ENCODE measurements around the gene RASSF10. TPM values are rescaled to one million over a fixed set of nuclear protein-coding genes. Genes with fewer than 3 reads are reported as not detected.

RASSF10 gene
- total RNA-seq, 1 experiment from 2014 or later, result not detected

DNA sequence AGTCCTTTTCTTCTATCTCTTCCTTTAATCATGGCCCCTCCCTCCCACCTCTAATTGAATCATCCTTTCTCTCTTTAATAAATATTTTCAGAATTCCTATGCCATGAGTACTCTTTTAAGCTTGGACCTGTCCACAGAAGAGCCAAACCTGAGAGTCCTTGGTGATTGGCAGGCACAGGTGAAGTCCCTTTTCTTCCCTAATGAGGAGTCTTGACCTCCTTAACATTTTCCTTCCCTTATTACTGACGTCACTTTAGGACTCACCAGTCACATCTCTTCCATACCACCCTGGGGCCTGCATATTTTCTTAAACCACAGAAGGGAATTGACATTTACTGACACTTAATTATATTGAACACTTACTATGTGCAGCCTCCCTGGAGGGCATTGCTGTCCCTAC, 41.0 kb upstream of the RASSF10 start:
- ChIA-PET POLR2A (interaction anchor here (0.8 kb wide), 1 partner anchor 17 kb away, joined by 3 read pairs; no protein-coding TSS in a partner anchor), CTCF (interaction anchor here (0.7 to 11.5 kb wide), 8 partner anchors 13 to 381 kb away, joined by 3 to 196 read pairs (median 3); no protein-coding TSS in a partner anchor)
- Mint-ChIP-seq H3K27ac (ENCODE audit: low read depth, unreplicated experiment) (no peak overlapping the region), H3K9me3 (ENCODE audit: unreplicated experiment) (no peaks in the 10 kb centered on the region), H3K36me3 (ENCODE audit: insufficient read depth, unreplicated experiment) (no peaks in the 10 kb centered on the region), H3K27me3 (ENCODE audit: insufficient read depth, unreplicated experiment) (no peaks in the 10 kb centered on the region), H3K4me1 (ENCODE audit: insufficient read depth, unreplicated experiment) (peaks cover 16% of the 10 kb centered on the region), H3K4me3 (ENCODE audit: unreplicated experiment) (no peak overlapping the region)
- no peak for TF ChIP-seq CTCF (IDR thresholded peaks at IDR 0.05; ENCODE audit: unreplicated experiment)
- intact Hi-C loops (cut with micrococcal nuclease), result loop anchor here (1.0 kb wide), 1 partner anchor 215 kb away; no protein-coding TSS in a partner anchor
- no peak for DNase-seq (ENCODE audit: unreplicated experiment)
- no TSS peak for BruUV-seq (replicated peaks)

- TF ChIP-seq CTCF (IDR thresholded peaks at IDR 0.05; ENCODE audit: unreplicated experiment), result no peak
- H3K36me3 Mint-ChIP-seq (ENCODE audit: insufficient read depth, unreplicated experiment), result no peaks in the 10 kb centered on the region
- no peak overlapping the region for H3K4me3 Mint-ChIP-seq (ENCODE audit: unreplicated experiment)
- ChIA-PET CTCF (interaction anchor here (0.6 to 1.5 kb wide), 3 partner anchors 12 to 546 kb away, joined by 3 read pairs; no protein-coding TSS in a partner anchor), POLR2A (no interaction called here)
- H3K4me1 Mint-ChIP-seq (ENCODE audit: insufficient read depth, unreplicated experiment), result peaks cover 14% of the 10 kb centered on the region
- BruUV-seq (replicated peaks), result no TSS peak
- no peaks in the 10 kb centered on the region for H3K9me3 Mint-ChIP-seq (ENCODE audit: unreplicated experiment)
- no peaks in the 10 kb centered on the region for H3K27me3 Mint-ChIP-seq (ENCODE audit: insufficient read depth, unreplicated experiment)
- DNase-seq (ENCODE audit: unreplicated experiment), result no peak
- H3K27ac Mint-ChIP-seq (ENCODE audit: low read depth, unreplicated experiment), result no peak overlapping the region
- intact Hi-C loops (cut with micrococcal nuclease), result loop anchor here (1.0 kb wide), 1 partner anchor 214 kb away; no protein-coding TSS in a partner anchor
These were observed 40.3 kb upstream of the RASSF10 start for GRCh38 chr11:12968826-12969225.

GRCh38 chr11:12971955-12972354, 37.2 kb upstream of the RASSF10 start:
- H3K27ac Mint-ChIP-seq (ENCODE audit: low read depth, unreplicated experiment), result no peak overlapping the region
- no TSS peak for BruUV-seq (replicated peaks)
- ChIA-PET CTCF (interaction anchor here (1.0 to 1.3 kb wide), 2 partner anchors 8 to 190 kb away, joined by 3 to 8 read pairs; no protein-coding TSS in a partner anchor), POLR2A (interaction anchor here (0.6 to 1.0 kb wide), 2 partner anchors 121 to 174 kb away, joined by 3 to 4 read pairs; no protein-coding TSS in a partner anchor)
- no peaks in the 10 kb centered on the region for H3K36me3 Mint-ChIP-seq (ENCODE audit: insufficient read depth, unreplicated experiment)
- H3K27me3 Mint-ChIP-seq (ENCODE audit: insufficient read depth, unreplicated experiment), result no peaks in the 10 kb centered on the region
- no peak for DNase-seq (ENCODE audit: unreplicated experiment)
- intact Hi-C loops (cut with micrococcal nuclease), result no loop called here
- TF ChIP-seq CTCF (IDR thresholded peaks at IDR 0.05; ENCODE audit: unreplicated experiment), result no peak
- no peaks in the 10 kb centered on the region for H3K9me3 Mint-ChIP-seq (ENCODE audit: unreplicated experiment)
- H3K4me1 Mint-ChIP-seq (ENCODE audit: insufficient read depth, unreplicated experiment), result peaks cover 11% of the 10 kb centered on the region
- no peak overlapping the region for H3K4me3 Mint-ChIP-seq (ENCODE audit: unreplicated experiment)

DNA sequence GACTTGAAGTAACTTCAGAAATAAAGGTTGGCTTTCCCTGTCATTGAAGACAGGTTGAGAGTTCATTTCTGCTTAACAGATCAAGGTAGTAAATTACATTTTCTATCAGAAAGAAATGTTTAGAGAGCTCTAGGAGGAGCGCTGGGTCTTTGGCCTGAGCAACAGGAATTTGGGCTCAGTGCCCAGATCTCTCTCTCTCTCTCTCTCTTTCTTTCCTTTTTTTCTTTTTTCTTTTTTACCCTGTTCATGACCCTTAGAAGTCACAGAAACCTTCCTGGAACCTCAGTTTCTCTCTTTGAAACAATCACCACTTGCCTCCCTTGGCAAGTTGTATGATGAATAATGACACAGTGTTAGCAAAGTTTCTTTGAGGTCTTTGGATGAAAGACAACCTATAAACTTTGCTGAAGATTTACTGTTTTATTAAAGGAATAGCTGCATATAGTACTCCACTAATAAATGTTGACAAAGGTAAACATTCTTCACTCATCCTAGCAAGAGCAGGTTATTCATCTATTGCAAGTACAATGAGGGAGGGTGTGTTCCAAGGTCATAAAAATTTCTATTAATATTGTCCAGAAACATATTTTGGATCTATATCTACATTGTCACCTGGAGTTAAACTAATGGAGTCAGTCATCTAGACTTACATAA, 35.5 kb upstream of the RASSF10 start:
- Mint-ChIP-seq H3K4me1 (ENCODE audit: insufficient read depth, unreplicated experiment) (no peaks in the 10 kb centered on the region), H3K9me3 (ENCODE audit: unreplicated experiment) (no peaks in the 10 kb centered on the region), H3K27ac (ENCODE audit: low read depth, unreplicated experiment) (no peak overlapping the region), H3K4me3 (ENCODE audit: unreplicated experiment) (no peak overlapping the region), H3K36me3 (ENCODE audit: insufficient read depth, unreplicated experiment) (no peaks in the 10 kb centered on the region), H3K27me3 (ENCODE audit: insufficient read depth, unreplicated experiment) (no peaks in the 10 kb centered on the region)
- intact Hi-C loops (cut with micrococcal nuclease), result no loop called here
- TF ChIP-seq CTCF (IDR thresholded peaks at IDR 0.05; ENCODE audit: unreplicated experiment), result no peak
- BruUV-seq (replicated peaks), result no TSS peak
- no peak for DNase-seq (ENCODE audit: unreplicated experiment)
- ChIA-PET POLR2A (interaction anchor here (0.6 kb wide), 1 partner anchor 174 kb away, joined by 3 read pairs; no protein-coding TSS in a partner anchor), CTCF (interaction anchor here (0.8 to 6.4 kb wide), 4 partner anchors 9 to 216 kb away, joined by 3 to 56 read pairs (median 3); no protein-coding TSS in a partner anchor)

All from MCF 10A (cell line).